Stimulated activated CD8-positive, alpha-beta memory T cell treated with anti-CD3 and anti-CD28 coated beads, Interleukin-7, amount 100 ng/mL, for 48 hours (primary cell): ENCODE measurements around the gene ARHGAP33.

ENCODE experiments used
- DNase-seq, 2 donors: peaks; one replicate each; pipeline ENCODE4 v3.0.0-alpha.2; 2020; ENCODE audit warnings: low read depth in 1 of 2; ENCODE audit errors: extremely low read depth in 1 of 2

The ARHGAP33 gene

GRCh38 chr19:35777961-35778360, 2.6 kb downstream of the ARHGAP33 start:
- DNase-seq = no peak

DNA sequence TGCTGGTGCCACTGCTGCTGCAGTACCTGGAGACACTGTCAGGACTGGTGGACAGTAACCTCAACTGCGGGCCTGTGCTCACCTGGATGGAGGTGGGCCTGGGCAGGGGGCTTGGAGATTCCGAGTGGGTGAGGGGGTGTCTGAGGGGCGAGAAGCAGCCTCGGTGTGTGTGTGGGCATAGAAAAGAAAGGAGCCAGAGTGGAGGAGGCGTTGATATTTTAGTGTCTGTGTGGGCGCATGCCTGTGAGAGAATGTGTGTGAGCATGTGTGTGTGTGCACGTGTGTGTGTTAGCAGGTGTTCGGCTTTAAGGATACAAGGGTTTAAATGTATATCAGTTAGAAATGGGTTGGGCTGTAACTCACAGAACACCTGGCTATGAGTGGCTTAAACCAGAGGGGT, 3.7 kb downstream of the ARHGAP33 start:
- DNase-seq = no peak

- DNase-seq = no peak
These were observed 4.7 kb downstream of the ARHGAP33 start for GRCh38 chr19:35780058-35780457.

DNA sequence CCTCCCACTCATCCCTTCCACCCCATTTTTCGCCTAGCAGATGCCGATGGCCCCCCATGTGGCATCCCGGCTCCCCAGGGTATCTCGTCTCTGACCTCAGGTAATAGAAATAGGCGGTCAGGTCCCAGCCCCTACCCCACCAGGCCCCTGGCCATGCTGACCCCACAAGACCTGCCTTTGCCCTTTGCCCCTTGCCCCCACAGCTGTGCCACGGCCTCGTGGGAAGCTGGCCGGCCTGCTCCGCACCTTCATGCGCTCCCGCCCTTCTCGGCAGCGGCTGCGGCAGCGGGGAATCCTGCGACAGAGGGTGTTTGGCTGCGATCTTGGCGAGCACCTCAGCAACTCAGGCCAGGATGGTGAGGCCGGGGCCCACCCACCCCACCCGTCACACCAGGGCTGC, 5.4 kb downstream of the ARHGAP33 start:
- no peak for DNase-seq

DNA sequence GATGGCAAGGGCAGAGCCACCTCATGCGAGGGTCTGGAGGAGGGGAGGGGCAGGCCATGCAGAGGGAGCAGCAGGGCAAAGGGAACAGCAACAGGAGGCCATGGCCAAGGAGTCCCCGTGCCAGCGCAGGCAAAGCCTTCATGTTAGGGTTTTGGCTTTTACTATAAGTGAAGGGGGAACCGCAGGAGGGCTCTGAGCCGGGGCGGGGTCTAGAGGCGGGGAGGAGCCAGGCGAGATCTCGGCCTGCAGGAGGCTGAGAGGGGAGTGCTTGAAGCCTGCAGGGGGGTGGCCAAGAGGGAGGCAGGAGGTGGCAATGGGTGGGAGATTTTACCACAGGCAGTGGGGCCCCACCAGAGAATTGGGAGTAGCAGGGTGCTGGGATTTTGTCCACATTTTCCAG, 6.3 kb downstream of the ARHGAP33 start:
- no peak for DNase-seq

DNA sequence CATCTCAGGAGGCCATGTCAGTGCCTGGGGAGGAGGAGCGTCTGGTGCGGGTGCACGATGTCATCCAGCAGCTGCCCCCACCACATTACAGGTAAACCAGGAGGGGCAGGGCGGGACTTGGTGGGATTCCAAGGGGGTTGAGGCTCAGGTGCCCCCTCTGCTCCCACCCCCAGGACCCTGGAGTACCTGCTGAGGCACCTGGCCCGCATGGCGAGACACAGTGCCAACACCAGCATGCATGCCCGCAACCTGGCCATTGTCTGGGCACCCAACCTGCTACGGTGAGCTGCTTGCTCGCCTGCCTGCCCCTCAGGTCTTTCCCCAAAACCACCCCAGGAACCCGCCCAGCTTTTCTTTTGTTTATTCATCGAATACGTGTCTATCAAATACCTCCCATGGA, 7.2 kb downstream of the ARHGAP33 start:
- DNase-seq = no peak

- no peak for DNase-seq
These were observed 8.4 kb downstream of the ARHGAP33 start for GRCh38 chr19:35783469-35784434.

GRCh38 chr19:35784503-35785338, 9.4 kb downstream of the ARHGAP33 start:
- DNase-seq = no peak

- no peak for DNase-seq
These were observed 9.9 kb downstream of the ARHGAP33 start for GRCh38 chr19:35785339-35785627.

DNA sequence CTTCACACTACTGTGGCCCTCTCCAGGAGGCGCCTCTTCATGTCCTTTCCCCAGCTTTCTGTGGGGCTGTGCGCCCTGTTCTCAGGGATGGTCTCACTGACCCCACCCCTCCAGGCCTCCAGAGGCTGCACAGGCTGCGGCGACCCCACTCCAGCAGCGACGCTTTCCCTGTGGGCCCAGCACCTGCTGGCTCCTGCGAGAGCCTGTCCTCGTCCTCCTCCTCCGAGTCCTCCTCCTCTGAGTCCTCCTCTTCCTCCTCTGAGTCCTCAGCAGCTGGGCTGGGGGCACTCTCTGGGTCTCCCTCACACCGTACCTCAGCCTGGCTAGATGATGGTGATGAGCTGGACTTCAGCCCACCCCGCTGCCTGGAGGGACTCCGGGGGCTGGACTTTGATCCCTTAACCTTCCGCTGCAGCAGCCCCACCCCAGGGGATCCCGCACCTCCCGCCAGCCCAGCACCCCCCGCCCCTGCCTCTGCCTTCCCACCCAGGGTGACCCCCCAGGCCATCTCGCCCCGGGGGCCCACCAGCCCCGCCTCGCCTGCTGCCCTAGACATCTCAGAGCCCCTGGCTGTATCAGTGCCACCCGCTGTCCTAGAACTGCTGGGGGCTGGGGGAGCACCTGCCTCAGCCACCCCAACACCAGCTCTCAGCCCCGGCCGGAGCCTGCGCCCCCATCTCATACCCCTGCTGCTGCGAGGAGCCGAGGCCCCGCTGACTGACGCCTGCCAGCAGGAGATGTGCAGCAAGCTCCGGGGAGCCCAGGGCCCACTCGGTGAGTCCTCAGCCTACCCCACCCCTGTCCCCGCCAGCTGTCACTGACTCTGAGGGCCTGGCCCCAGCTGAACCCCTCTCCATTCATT, 11.2 kb downstream of the ARHGAP33 start:
- DNase-seq = no peak

DNA sequence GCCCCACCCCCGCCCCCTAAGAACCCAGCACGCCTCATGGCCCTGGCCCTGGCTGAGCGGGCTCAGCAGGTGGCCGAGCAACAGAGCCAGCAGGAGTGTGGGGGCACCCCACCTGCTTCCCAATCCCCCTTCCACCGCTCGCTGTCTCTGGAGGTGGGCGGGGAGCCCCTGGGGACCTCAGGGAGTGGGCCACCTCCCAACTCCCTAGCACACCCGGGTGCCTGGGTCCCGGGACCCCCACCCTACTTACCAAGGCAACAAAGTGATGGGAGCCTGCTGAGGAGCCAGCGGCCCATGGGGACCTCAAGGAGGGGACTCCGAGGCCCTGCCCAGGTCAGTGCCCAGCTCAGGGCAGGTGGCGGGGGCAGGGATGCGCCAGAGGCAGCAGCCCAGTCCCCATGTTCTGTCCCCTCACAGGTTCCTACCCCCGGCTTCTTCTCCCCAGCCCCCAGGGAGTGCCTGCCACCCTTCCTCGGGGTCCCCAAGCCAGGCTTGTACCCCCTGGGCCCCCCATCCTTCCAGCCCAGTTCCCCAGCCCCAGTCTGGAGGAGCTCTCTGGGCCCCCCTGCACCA, 11.9 kb downstream of the ARHGAP33 start:
- DNase-seq = no peak

- no peak for DNase-seq
These were observed 13.0 kb downstream of the ARHGAP33 start for GRCh38 chr19:35788205-35788960.

- no peak for DNase-seq
These were observed 14.0 kb downstream of the ARHGAP33 start for GRCh38 chr19:35789195-35789977.

- DNase-seq = no peak
These were observed 14.9 kb downstream of the ARHGAP33 start for GRCh38 chr19:35789978-35790944.

DNA sequence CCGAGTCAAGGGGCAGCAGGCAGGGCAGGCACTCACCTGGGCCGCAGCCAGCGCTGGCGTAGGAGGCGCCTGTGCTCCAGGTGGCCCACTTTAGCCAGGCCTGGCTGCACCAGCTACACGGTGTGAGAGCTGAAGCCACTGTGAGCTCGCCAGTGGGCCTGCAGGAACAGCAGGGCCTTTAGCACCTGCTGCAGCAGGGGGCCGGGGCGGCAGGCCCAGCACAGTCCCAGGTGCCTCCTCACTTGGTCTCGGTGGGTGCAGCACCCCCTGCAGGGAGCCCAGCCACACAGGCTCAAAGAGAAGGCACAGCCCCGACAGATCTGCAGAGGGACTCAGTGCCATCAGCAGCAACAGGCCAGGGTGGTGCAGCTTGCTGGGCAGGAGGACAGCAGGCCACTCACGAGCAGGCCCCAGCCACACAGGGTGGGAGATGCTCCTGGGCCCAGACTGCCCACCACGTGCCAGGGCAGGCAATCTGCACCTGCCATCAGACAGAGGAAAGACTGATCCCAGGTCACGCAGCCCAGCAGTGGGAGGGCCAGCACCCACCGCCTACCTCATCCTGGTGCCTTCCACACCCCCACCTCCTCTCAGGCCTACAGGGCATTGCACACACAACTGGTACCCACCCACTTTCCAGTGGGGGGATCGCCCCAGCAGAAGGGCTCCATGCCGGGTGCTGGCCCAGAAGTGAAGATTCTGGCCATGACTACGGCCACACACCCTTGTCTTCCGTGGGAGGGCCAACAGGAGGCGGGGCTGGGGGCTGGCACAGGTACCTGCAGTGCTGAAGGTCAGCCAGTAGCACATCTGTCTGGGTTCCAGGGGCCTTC, 15.8 kb downstream of the ARHGAP33 start:
- no peak for DNase-seq

DNA sequence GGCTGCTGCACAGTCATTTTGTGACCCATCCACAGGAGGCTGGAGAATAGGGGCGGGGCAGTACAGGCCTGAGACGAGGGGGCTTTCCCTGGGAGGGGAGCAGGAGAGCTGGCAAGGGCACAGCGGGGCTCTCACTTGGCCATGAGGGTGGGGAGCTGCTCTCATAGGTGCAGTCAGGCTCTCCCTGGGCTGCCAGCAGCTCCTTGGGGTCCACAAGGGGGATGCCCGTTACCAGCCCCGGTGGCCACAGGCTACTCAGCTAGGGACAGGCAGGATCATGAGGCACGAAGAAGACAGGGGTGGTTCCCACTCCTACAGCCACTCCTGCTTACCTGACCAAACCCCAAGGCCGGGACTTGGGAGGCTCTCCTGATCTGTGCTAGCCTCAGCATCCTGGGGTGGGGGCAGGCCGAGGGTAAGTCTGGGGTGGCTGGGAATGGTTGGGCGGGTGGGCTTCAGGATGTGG, 16.5 kb downstream of the ARHGAP33 start:
- no peak for DNase-seq

DNA sequence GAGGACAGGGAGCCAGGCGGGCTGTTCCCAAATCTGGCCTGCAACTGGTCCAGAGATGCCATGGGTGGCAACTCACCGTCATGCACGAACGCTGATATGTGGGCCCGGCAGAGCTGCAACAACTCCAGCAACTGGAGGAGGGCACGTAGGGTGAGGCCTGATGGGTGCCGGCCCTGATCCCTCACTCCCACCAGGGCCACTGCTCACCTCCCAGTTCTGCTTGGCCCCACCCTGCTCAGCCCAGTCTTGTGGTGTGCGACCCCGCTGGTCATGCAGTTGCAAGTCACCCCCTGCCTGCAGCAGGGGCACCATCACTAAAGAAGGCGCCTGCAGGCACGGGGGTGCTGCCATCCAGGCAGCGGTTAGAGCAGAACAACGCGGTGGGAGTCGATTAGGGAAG, 16.9 kb downstream of the ARHGAP33 start:
- DNase-seq = no peak
